ENCODE measurements around the gene EVL.

The EVL gene

DNA sequence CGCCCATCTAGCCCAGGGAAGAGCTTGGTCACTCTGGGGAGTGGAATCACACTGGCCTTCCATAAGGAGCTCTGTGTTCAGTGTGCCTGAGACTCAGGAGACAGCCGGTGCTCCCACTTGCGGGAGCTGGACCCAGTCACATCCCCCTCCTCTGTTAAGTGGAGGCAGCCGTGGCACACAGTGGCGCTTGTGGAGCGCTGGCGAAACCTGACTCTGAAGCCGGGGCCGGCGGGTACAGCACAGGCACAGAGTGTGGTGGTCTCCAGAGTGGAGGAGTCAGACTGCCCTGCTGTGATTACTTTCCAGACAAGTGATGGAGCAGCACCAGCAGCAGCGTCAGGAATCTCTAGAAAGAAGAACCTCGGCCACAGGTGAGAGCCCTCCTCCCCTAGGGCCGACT lies 61.2 kb downstream of the EVL start:
- DNase-seq (ENCODE audit: low spot score) (no peak), FAIRE-seq (no peak)

DNA sequence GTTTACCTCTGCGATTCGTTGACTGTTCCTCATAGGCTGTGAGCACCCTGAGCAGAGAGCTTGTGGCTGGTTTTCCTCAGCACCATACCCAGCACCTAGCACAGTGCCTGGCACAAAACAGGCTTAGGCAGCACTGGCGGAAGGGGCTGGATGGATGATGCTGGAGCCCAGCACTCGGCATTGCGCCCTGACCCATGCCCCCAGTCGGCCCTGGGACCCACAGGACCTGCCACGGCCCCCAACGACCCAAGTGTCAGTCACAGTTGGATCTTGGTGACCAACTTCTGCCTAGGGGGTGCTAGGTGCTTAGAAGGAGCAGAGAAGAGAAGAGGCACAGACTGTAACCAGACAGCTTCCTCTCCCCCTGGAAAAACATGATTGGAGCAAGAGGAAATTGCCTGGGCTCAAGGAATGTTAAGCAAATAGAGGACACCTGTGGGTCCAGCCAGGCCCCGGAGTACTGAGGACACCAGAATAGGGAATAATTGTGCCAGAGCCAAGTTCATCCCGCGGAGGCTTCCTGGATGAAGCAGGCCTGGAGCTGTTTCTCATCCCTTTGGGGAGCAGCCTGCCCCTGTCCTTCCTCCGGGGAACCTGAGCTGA lies 62.7 kb downstream of the EVL start:
- no peak for FAIRE-seq
- no peak for DNase-seq (ENCODE audit: low spot score)

DNA sequence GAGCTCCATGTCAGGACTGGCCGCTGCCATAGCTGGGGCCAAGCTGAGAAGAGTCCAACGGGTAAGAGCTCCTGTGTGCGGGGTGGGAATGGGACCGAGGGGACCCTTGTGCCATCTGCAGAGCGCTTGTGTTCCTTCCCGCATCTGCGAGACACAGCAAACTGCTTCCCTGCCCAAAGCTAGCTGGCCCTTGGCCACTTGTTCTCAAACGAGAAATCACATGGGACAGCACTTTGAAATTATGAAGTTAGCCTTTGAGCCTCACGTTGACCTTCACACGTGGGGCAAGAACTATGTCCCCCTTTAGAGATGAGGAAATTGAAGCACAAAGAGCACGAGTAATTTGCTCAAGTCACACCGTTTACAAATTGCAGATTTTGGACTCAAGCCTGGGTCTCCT lies 63.5 kb downstream of the EVL start:
- DNase-seq (ENCODE audit: low spot score) = no peak
- FAIRE-seq = no peak

GRCh38 chr14:100129161-100129589 lies 64.0 kb downstream of the EVL start:
- DNase-seq (ENCODE audit: low spot score) = no peak
- FAIRE-seq = no peak

DNA sequence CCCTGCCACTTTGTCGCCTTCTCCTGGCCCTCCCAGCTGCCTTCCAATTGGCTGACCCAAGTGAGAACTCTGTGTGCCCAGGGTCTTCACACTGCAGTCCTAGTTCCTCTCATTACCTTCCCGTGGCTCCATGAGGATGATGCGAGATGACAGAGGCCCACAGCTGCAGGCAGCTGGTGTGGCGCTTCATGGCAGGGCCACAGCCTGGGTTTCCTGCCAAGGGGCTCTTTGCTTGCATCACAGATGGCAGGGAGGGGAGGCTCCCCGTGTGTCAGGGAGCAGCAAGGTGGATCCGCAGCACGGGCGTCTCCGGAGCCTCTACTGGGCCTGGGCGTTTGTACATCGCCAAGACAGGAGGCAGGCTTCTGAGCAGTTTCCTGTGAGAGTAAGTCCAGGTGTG lies 65.3 kb downstream of the EVL start:
- DNase-seq (ENCODE audit: low spot score) (no peak), FAIRE-seq (no peak)

DNA sequence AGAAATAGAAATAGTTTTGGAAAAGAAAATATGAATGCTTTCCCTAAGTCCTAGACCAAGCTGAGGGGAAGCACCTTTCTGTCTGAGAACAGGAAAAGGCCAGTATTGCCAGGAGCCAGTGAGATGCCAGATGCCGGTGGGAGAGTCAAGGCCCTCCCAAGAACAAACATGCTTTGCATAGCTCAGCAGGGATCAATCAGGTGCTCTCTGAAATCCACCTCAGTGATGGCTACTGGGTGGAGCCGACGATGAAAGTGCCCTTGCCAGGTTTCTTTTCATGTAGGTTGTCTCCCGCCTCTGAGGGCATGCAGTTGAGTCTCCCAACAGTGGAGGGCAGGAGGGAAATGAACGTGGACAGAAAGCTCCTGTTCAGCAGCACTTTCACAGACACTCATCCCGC lies 66.0 kb downstream of the EVL start:
- FAIRE-seq (no peak), DNase-seq (ENCODE audit: low spot score) (no peak)

DNA sequence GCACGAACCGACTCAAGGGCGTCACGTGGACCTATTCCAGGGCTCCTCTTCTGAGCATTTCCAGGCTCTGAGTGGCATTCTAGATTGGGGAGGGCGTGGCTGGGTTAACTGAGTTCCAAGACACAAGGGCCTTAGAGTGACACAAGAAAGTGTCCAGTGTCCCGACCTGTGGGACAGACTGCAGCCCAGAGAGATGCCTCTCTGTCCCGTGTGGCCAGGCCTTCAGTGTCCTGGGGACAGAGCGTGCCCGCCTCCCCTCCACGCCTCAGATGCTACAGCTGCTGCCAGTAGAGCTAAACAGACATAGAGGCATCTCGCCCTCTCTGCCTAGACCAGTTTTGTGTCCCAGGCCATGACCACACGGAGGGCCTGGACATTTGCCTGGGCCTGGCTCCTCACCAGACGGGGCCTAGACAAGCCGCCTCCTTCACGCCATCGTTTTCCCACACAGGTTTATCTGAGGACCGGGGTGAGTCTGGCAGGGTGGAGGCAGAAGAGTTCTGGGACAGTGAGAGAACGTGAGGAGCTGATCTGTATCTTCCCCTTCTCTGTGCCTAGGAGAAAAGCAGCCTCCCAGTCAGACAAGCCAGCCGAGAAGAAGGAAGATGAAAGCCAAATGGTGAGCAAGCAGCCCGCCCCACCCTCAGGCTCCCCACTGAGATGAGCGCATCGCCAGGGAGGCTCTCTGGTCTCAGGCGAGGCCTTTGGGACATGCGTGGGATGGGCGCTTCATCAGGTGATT lies 67.1 kb downstream of the EVL start:
- FAIRE-seq (no peak), DNase-seq (ENCODE audit: low spot score) (no peak)

DNA sequence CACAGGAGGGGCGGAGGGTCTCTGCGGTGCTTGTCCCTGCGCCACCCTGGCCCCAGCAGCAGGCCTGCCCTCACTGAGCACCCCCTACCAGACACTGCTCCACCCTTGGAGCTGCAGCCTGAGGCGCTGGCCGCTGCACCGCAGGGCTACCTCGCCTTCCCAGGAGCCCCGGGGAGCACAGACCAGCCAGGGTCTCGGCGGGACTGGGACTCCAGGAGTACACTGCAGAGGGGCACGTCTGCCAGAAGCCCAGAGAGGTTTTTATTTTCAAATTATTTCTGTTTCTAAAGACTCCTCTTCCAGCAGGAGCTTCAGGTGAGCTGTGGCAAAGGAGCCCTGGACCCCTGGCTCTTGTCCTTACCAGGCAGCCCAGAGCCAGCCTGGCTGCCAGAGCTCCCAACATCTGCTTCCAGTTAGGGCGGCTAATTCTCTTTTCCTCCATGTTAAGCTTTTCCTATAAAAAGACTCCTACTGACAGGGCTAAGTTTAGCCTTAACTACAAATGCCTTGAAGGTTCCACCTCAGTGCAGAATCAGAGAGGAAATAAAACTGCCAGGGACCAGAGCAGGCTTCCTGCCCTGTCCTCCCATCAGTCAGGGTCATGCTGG lies 67.8 kb downstream of the EVL start:
- no peak for FAIRE-seq
- DNase-seq (ENCODE audit: low spot score) = no peak

DNA sequence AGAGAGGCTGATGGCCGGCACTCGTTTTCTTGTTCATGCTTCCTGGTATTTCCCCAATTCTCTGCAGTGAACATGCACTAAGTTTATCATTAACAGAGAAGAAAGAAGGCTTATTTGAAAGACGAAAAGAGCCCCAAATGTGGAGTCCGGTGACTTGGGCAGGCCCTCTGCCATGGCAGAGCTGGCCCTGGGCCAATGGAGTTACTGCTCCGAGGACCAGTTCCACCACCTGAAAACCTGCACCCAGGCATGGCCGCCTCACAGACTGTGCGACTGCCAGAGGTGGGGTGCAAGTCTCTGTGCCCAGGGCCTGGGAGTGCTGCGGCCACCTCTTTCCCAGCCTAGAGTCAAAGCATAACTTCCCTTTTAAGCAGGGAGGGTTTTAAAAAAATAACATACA lies 69.4 kb downstream of the EVL start:
- no peak for FAIRE-seq
- DNase-seq (ENCODE audit: low spot score) = no peak

- FAIRE-seq (no peak), DNase-seq (ENCODE audit: low spot score) (no peak)
These were observed 69.9 kb downstream of the EVL start for GRCh38 chr14:100135073-100135472.

DNA sequence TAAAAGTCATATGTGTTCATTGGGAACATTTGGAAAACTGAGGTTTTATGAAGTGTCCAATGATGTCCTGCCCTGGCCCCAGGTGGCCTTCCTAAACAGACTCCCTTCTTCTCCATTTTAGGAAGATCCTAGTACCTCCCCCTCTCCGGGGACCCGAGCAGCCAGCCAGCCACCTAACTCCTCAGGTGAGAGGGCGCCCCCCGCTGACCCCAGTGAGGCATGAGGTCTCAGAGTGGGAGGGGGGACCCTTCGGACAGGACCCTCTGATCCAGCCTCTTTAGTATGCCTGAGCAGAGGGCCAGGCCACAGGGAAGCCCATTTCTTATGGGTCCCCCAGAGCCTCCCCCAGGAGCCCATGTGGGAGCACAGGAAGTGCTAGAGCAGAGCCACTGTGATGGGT lies 70.6 kb downstream of the EVL start:
- no peak for FAIRE-seq
- no peak for DNase-seq (ENCODE audit: low spot score)

DNA sequence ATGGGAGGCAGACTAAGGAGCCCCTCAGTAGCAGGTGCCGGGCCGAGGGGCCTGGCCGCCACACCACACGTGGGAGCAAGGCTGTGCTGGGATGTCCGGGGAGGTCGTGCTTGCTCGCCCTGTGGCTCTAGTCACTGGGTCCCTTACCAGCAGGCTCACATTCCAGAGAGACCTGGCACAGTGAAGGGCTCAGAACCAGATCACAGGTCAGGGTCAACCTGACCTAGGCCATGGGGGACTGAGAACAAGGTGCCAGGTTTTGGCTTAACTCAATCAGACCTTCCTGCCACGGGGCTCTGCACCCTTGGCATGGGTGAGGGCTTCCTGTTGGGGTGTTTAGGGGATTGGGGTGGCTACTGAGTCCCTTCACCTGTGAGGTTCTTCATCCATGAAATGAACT lies 72.0 kb downstream of the EVL start:
- no peak for FAIRE-seq
- DNase-seq (ENCODE audit: low spot score) = no peak

- DNase-seq (ENCODE audit: low spot score) (no peak), FAIRE-seq (no peak)
These were observed 73.0 kb downstream of the EVL start for GRCh38 chr14:100138082-100138787.

DNA sequence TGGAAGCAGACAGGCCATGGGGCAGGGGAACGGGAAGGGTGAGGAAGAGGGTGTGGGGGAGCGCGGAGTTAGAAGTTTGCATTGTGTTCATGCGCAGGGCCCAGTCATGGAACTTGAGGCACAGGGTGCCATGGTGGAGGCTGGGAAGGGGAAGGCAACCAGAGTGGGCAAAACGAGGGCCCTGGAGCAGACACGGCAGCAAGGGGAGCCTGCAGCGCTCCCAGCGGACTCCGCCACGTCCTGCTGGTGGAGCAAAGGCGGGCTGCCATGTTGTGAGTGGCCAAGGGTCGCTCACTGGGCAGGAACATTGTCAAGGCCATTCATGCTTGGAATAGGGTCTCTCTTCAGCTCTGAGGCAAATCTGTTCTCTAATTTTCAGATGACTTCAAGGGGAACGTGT lies 73.7 kb downstream of the EVL start:
- no peak for FAIRE-seq
- no peak for DNase-seq (ENCODE audit: low spot score)

DNA sequence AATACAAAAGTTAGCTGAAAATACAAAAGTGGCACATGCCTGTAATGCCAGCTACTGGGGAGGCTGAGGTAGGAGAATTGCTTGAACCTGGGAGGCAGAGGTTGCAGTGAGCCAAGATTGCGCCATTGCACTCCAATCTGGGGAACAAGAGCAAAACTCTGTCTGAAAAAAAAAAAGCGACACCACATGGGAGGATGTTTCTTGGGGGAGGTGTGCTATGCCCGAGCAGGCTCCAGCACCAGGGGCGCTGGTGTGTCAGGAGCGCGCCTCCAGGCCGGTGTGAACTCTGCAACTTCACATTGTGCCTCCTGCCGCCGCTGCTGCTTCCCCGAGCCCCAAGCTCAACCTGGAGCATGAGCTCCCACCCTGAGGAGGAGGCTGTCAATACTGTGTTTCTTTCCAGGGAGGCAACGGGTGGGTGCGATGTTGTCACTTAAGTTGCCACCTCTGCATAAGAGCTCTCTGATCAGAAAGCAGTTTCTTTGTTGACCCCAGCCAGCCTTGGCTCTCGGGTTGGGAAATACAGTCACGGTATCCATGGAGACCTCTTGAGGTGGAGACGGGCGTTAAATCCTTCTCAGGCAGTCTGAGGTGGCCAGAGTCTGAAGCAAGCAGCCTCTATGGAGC lies 75.3 kb downstream of the EVL start:
- no peak for DNase-seq (ENCODE audit: low spot score)
- no peak for FAIRE-seq

DNA sequence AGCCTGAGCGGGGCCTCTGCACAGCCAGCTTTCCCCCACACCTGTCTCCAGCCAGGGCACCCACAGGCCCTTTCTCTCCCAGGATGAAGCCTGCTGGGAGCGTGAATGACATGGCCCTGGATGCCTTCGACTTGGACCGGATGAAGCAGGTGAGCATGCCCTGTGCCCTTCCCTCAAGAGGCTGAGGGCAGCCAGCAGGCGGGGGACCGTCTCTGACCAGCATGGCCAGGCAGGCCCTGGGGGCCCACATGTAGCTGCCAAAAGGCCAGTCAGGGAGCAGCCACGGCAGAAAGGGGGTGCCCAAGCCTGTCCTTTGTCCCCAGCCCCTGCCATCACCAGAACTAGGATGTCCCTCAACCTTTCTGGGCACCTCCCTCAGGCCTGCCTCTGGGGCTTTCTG lies 75.9 kb downstream of the EVL start:
- DNase-seq (ENCODE audit: low spot score) = no peak
- FAIRE-seq = no peak

DNA sequence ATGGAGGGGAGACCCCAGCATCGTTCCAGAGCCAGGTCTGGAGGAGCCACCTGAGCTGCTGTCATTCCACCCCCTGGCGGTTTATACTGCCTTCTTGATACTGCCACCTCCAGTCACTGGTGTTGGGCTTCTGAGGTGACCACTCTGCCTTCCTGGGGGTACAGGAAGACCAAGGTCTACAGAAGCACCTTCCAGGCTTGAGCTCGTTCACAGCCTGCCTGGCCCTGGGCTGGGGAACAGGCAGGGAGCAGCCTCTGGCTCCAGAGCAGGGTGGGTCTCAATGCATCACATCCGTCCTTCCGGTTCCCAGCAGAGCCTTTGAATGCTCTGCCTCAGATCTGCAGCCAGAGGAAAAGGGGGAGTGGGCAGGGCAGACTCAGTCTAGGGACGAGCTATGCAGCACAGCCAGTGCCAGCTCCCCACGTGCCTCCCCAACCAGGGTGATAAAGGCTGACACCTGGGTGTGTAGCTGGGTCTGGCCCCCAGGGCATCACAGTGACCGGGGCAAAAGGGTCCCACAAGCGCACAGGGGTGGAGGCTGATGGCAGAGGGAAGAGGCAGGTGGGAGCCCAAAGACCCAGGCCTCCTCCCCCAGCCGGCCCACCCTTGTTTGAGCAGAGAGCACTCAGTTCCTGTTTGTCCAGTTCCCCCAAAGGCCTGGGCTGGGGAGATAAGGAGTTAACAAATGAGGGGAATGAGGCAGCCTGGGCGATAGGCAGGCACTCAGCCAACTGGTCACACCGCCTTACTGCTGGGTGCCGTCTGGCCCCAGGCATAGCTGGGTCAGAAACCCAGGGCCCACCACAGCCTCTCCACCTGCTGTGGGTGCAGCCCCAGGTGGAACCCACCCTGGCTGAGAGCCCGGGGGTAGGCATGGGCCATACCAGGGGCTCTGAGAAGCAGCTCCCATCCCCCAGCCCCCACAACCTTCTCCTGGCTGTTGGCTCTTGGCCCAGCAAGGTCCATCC lies 77.1 kb downstream of the EVL start:
- DNase-seq (ENCODE audit: low spot score) (no peak), FAIRE-seq (no peak)

GRCh38 chr14:100143523-100143922 lies 78.3 kb downstream of the EVL start:
- no peak for FAIRE-seq
- no peak for DNase-seq (ENCODE audit: low spot score)

GRCh38 chr14:100143934-100144333 lies 78.7 kb downstream of the EVL start:
- DNase-seq (ENCODE audit: low spot score) (no peak), FAIRE-seq (no peak)

DNA sequence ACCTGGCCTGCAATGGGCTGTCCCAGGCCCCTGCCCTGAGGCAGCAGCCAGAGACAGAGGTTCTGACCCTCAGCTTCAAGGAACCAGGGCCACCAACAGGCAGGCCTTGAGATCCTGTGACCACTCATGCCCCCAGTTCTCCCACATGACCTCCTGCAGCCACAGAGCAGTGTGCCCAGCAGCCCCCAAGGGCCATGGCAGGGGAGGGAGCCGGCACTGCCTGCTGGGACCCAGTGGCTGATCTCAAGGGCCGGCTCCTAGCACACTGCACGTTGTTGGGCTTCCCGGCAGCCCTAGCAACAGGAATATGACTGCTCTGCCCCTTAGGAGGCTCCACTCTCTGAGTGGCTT lies 79.4 kb downstream of the EVL start:
- FAIRE-seq = no peak
- DNase-seq (ENCODE audit: low spot score) = no peak
